ENCODE results near the gene PRKAG2. TPM values are rescaled to one million over a fixed set of nuclear protein-coding genes. Genes with fewer than 3 reads are reported as not detected.

PRKAG2 gene
- total RNA-seq, 1 donor from 2014 or later, result 20.8 TPM

DNA sequence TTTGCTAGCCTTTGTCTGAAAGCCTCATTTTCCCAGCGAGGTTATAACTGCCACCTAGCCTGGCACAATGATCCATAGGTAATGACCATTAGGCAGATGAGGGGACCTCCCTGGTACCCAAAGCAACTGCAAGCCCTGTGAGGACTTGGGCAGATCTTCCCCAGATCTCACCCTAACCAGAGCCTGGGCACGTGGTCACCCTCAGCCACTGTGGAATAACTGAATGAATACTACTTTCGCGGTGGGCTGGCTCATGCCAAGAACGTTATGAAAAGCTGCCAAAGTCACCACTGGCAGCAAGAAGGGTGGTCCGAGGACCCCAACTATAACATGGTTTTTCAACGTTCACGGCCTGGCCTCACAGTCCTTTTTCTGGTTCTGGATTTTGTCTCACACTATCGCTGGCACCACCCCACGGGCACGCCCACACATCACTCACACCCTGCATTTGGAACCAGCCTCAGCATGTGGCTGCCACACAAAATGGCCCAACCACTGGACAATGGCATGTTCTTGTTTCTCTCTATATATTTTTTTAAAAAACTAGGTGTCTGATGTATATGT, 3.4 kb downstream of the PRKAG2 start:
- no peak for DNase-seq (ENCODE audit: low read depth)
- TF ChIP-seq, protein P1, sequence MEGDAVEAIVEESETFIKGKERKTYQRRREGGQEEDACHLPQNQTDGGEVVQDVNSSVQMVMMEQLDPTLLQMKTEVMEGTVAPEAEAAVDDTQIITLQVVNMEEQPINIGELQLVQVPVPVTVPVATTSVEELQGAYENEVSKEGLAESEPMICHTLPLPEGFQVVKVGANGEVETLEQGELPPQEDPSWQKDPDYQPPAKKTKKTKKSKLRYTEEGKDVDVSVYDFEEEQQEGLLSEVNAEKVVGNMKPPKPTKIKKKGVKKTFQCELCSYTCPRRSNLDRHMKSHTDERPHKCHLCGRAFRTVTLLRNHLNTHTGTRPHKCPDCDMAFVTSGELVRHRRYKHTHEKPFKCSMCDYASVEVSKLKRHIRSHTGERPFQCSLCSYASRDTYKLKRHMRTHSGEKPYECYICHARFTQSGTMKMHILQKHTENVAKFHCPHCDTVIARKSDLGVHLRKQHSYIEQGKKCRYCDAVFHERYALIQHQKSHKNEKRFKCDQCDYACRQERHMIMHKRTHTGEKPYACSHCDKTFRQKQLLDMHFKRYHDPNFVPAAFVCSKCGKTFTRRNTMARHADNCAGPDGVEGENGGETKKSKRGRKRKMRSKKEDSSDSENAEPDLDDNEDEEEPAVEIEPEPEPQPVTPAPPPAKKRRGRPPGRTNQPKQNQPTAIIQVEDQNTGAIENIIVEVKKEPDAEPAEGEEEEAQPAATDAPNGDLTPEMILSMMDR (conservative IDR thresholded peaks at IDR 0.05; ENCODE audit: low read depth, low read length), result no peak
- H3K4me3 ChIP-seq (ENCODE audit: low read depth, low read length), result no peak overlapping the region

DNA sequence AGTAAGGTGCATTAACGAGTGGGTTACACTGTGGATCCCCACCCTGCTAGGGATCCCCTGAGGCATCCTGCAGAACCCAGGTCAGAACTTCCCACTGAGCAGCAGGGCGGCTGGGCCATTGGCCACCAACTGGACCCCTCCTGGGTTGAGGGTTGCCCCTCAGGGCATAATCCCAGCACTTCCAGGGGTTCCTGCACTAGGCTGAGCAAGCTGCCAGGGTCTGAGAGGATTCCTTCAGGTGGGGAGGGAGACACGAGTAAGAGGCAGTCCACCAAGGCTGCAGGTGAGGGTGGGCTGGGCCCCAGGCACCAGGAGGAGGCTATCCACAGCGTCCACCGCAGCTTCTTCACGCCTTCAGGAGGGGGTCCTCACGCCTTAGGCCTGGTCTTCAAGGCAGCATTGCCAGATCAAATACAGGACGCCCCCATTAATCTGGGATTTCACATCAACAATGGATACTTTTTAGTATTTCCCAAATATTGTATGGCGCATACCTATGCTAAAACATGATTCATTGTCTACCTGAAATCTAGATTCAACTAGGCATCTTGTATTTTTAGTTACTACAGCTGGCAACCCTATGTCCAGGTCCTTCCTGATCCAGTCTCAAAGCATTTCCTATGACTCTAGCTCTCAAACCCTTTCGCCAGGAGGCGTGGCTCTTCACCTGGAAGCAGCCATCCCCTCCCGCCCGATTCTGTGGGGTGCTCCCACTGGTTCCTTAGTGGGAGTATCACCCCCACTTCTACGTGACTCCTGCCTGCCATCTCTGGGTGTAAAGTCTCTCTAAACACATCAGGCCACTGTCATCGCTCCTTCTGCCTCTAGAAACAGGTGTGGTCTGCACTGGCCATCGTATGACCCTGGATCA, 4.1 kb downstream of the PRKAG2 start:
- TF ChIP-seq, protein P1 (conservative IDR thresholded peaks at IDR 0.05; ENCODE audit: low read depth, low read length), result no peak
- no peak for DNase-seq (ENCODE audit: low read depth)

DNA sequence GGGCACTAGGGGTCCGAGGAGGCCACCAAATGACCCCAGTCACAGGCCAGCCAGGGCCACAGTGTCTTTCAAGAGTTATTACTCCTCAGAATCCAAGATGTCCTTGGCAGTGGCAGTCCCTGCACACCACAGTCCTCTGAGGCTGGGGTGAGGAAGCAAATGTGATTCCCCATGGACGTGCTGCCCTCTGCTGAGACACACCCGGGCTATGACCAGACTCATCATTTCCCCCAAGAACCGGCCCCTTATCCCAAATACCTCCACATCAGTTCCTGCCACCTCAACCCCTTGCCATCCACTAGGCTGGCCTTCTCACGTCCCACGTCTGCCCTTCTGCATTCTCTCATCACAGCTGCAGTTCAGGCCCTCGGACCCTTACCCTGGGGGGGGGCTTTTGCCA, 5.0 kb downstream of the PRKAG2 start:
- TF ChIP-seq, protein P1 (conservative IDR thresholded peaks at IDR 0.05; ENCODE audit: low read depth, low read length), result no peak
- DNase-seq (ENCODE audit: low read depth), result no peak
- no peak overlapping the region for H3K4me3 ChIP-seq (ENCODE audit: low read depth, low read length)

More for the DNA sequence above, 4.1 kb downstream of the PRKAG2 start:
- H3K4me3 ChIP-seq (ENCODE audit: low read depth, low read length), result no peak overlapping the region

DNA sequence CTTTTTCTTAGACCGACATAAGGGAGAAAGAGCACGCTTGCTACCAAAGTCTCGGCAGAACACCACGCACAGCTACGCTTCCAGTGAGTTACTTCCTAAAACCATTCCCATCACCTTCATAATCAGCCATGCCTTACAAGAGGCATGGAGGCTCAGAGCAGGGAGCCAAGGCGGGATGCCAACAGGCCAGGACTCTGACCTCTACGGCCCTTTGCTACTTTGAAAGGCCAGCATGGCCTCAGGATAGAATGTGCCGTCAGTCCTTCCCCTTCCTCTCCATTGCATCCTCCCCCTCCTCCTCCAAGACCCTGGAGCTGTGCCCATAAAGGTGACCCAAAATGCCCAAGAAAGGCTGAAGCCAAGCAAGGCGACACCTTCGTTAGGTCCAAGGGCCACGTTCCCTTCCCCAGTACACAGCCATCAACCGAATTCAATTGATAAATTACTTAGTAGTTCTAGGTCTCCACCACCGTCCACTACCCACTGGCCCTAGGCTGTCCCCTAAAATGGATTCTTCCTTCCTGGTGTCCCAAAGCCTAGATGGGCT, 5.7 kb downstream of the PRKAG2 start:
- no peak overlapping the region for H3K4me3 ChIP-seq (ENCODE audit: low read depth, low read length)
- no peak for DNase-seq (ENCODE audit: low read depth)
- TF ChIP-seq, protein P1 (conservative IDR thresholded peaks at IDR 0.05; ENCODE audit: low read depth, low read length), result no peak

DNA sequence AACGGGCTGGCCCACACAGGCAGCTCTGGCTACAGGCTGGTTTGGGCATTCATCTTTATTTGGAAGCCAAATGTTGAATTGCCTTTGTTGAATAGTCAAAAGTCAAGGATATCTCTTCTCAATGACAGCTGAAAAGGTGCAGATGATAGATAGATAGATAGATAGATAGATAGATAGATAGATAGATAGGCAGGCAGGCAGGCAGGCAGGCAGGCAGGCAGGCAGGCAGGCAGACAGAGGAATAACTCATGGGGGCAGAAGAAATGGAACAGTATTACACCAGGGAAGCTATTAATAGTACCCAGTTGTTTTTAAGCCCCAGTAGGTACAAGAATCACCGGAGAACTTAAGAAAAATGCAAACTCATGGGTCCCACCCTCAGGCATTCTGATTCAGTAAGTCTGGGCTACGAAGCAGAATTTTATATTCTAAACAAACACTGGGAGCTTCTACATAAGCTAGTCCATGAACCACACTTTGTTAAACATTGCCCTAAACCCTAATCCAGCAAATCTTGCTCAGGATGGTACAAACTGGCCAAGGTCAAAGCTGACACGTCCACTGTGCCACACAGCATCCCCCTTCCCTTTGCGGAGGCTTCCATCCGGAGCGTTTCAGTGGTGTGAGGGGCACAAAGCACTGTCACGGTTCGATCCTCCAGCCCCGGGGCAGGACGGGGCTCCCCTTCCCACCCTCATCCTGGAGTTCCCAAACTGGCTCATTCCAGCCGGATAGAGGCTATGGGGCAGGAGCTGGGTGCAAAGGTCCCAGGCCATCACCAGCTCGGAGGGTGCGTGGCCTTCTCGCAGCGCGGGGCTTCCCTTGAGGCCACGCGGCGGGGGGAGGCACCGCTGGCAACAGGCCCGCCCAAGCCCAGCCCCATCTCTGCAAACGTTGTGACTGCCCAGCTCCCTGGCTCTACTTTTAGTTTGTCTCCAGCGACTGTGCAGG, 6.7 kb downstream of the PRKAG2 start:
- no peak for DNase-seq (ENCODE audit: low read depth)
- no peak overlapping the region for H3K4me3 ChIP-seq (ENCODE audit: low read depth, low read length)
- TF ChIP-seq, protein P1 (conservative IDR thresholded peaks at IDR 0.05; ENCODE audit: low read depth, low read length), result no peak

DNA sequence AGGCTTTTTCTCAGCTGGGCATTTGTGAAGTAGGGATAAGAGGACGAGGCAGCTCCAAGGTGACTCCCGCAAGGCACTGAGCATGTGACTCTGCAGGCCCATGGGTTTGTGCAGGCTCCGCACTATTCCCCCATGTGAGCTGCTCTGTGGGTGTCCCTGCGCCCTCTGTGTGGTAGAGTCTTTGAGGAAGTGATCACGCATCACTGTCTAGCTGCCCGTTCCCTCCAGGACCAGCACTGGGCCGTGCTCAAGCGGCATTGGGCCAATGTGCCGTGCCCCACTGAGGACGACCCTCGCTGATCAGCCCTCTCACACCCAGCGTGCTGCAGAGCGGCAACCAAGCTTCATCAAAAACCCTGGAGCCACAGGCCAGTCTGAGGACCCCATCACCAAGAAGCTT, 7.5 kb downstream of the PRKAG2 start:
- TF ChIP-seq, protein P1 (conservative IDR thresholded peaks at IDR 0.05; ENCODE audit: low read depth, low read length), result no peak
- no peak for DNase-seq (ENCODE audit: low read depth)
- H3K4me3 ChIP-seq (ENCODE audit: low read depth, low read length), result no peak overlapping the region

Measured in epithelial cell of proximal tubule (primary cell).